Measurements from ENCODE around the gene ABLIM1.

ABLIM1 gene

DNA sequence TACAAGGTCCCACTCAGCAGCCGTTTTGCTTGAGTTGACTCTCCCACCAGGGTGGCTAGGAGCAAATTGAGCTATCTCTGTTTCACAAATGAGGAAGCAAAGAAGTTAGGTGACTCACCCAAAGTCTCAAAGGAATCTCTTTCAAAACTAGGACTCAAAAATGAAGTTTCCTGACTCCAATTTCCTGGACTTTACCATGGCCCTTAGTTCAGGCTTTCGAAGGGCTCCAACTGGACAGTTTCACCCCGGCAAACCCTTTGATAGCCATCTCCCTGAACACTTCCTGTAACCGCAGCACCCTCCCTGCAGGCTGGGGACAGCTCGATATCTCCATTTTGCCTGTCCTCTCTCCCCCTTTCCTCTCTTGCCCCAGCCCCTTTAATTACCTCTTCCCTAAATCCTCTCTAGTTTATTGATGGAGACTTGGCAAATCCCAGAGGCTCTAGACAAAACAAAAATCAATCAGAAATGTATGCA, 249.1 kb downstream of the ABLIM1 start:
- no peak for DNase-seq (ENCODE audit: low spot score)

DNA sequence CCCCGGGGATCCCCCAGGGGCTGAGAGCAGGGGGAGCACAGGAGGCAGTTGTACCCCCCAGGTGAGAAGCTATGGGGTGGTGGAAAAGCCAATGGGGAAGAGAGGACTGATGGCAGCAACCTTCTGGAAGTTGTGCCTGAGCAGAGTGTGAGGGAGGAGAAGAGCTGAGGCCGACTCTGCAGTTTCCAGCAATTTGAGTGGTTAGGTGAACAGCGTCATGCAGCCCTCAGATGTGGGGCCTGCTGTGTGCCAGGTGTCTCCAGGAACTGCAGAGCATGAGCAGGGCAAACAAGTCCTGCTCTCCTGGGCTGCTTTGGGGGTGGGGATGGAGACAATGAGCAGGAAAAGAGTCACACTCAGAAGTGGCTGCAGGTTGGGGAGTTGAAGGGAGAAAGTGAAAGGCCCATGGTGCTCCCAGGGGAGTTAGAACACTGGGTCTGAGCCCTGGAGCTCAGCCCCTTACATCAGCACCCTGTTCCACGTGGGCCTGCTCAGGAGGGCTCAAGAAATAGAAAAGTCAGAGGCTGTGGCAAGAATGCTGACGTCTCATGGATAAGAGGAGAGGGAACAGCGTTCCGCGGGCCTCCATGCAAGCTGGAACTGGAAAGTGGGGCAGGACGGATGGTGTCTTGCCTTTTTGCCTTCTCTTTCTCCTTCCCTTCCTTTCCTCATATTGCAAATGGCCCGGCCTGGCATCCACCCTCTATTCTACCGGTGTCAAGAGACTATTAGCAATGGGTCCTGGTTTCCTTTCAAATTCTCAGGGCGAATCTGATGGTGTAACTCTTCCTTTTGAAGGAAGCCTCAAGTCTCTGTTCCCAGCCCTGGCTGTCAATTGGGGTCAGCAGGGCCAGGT, 249.7 kb downstream of the ABLIM1 start:
- DNase-seq (ENCODE audit: low spot score) = no peak

DNA sequence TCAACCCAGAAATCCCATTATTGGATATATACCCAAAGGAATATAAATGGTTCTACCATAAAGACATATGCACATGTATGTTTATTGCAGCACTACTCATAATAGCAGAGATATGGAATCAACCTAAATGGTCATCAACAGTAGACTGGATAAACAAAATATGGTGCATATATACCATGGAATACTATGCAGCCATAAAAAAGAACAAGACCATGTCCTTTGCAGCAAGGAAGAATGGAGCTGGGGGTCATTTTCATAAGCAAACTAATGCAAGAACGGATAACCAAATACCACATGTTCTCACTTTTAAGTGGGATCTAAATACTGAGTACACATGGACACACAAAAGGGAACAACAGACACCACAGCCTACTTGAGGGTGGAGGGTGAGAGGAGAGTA, 251.6 kb downstream of the ABLIM1 start:
- no peak for DNase-seq (ENCODE audit: low spot score)

DNA sequence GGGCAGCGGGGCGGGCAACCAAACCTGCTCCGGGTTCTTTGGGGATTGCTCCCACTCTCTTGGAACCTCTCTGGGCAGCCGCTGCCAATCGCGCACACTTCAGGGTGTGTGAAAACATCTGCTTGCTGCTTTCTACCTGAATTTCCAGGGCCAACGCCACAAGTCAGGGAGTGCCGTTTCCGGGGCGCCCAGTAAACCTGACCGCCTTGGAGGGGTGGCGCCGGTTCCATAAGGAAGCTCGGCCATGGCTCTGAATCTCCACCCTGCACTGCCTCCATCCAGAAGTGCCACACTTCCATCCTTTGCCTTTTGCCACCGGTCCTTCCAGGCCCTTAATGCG, 253.1 kb downstream of the ABLIM1 start:
- no peak for DNase-seq (ENCODE audit: low spot score)

DNA sequence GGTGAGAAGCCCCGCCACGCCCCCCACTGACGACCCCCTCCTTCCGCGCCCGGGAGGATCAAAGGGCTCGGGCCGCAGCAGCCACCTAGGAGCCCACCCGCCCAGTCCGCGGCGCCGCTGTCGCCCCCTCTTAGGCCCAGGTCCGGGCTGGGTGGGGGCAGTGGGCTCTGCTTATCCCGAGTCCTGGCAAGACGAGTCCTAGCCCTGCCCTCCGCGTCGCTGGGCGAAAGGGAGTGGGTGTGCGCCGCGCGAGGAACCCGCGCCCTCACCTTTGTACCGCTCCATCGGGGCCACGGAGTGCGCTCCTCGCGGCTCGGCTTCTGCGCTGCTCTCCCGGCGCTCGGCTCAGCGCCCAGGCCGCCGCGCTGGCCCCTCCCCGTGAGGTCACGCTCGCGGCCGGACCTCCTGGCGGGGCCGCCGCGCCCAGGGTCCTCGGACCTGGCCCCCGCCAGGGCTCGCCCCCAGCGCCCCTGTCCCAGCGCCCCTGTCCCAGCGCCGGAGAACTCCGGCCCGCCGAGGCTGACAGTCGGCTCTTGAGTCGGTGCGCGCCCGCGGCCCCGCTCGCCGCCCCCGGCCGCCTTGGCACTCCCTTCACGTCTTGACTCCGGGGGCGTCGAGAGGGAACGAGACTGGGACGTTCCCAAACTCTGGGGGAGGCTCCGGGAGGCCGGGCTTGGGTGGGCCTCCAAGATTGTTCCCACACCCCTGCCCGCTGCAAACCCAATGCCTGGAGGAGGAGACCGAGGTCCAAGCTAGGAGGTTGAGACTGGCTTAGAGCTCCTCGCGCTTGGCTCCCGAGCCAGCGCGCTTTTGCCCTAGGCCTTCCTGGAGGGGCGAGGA, 253.7 kb downstream of the ABLIM1 start, which contains the start of gene AFAP1L2:
Gene AFAP1L2 (minus strand): TSS at position 332 of the 840 bp plus-strand sequence. CDS start 47 bp downstream, at position 285.
- DNase-seq (ENCODE audit: low spot score) = no peak

DNA sequence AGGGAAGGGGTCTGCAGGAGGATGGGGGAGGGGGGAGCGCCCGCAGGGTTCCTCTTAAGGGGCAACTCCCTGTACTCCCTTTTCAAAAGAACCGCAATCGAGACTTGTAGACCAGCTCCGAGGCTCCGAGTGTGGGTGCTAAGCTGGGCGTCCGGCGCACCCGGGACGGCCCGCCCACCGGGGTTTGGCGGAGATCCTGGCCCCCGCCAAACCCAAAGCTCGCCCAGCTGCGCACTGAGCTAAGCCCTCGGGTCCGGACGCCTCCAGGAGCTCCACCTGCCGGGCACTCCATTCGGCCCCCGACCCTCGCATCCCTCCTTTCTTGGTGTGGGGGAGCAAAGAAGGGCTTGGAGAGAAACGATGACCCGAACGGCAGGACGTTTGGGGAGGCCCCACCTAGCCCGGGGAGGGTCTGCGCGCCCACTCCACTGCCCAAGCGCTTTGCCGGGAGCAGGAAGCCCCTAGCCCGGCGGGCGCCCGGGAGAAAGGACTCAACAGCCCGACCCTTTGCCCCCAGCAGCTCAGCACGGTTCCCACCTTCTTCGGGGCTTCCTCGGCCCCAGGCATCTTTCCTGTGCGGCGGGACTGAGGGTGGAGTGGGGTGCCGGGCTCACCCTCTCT, 254.4 kb downstream of the ABLIM1 start:
- no peak for DNase-seq (ENCODE audit: low spot score)

- no peak for DNase-seq (ENCODE audit: low spot score)
Measured at GRCh38 chr10:114402871-114403540, 255.1 kb downstream of the ABLIM1 start.

DNA sequence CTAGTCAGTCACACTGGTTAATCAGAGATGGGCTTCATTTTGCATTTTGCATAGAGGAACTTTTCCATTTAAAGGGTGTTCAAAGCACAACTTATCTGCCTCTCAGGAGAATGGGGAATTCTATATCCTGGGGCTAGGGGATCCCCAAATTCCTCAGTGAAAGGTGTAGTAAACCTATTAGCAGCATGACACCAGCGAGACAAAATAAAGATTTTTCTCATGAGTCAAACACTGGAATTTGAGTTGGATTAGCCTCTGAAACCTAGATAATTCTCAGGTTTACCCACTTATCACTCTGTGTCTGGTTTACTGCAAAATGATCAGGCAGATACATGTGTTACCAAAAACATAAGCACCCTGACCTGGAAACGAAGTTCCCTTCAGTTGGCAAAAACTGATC, 255.8 kb downstream of the ABLIM1 start:
- no peak for DNase-seq (ENCODE audit: low spot score)

DNA sequence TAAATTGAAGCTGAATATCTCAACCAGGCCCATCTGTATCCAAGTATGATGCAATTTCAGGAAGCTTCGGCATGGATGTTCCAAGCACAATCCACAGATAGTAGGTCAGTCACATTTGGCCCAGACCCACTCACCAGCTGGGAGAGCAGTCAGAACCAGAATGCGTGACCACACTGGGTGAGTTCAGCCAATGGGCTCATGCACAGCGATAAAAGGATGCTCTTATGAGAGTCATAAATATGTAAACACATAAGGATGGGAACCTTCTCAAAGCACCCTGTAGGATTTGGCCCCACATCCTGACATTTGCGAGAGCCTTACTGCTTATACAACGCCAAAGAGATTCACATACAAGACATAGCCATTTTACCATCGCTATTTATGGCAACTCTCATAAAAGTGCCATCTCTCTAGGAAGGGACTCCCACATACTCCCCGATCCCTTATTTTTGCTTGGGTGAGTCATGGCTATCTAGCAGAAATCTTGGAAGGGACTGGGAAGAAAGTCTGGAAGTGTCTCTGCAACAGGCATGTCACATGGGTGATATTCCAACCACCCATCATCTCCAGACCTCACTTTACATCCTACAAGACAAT, 256.8 kb downstream of the ABLIM1 start:
- peak; percentile 78 for DNase-seq (ENCODE audit: low spot score)

DNA sequence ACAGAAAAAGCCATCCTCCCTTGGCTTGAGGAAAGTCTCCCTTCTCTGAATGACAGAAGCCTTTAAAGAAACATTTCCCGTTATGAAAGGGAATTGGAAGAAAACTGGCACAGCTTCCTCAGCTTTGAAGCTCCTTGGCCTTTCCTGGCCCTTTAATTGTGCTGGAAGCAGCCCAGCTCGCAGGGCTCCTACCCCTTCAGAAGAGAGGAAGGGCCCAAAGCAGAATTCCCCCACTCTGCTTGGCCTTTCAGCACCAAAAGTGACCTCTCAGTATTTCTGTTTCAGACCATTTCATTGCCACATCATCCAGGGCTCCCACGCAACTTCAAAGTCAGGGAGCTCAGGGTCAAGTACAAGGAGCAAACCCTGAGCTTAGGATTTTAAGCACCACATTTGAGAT, 258.0 kb downstream of the ABLIM1 start:
- DNase-seq (ENCODE audit: low spot score) = no peak

DNA sequence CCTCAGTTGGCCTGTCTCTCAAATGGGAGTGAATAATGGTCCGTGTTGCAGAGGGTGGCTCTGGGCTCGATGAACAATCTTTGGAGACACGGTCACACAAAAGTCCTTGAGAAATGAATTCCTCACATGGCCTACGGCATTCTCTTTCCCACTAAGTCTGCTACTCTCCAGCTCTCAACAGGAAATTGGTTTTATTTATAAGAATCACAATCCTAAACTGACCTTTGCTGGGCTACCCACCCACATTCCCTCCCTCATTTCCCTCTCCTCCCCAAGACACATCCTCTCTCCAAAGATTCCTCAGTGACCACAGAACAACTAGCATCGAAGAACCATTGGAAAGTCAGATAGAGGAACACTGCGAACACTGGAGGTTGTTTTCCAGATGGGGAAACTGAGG, 258.5 kb downstream of the ABLIM1 start:
- DNase-seq (ENCODE audit: low spot score) = no peak

DNA sequence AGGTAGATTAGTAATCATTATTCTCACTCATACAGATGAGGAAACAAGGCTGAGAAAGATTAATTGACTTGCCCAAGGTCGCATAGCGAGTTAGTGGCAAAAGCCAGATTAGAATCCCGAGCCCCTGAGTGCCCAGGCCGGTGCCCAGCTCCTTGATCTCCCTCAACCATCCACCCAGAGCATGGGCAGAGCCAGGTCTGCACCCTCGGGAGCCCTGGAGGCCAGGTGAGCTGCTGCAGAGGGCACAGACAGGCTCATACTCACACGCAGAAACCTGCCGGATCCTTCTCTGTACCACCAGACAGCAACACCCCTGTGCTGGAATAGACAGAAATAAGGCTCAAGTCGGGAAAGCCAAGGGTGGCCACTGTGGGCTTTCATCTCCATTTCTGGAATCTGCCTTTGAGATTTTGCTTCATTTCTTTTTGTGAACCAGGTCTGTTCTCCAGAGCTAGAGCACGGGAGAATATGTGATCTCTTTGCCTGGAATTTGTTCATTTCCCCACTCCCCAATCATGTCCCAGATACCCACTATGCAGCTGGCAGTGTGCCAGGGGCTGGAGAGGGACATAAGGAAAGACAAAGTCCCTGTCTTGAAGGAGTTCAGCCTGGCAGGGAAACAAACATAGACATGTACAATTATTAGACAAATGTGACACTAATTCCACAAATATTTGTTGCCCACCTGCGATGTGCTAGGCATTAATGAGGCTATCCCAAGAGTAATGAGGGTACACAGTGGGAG, 259.3 kb downstream of the ABLIM1 start:
- no peak for DNase-seq (ENCODE audit: low spot score)

GRCh38 chr10:114397651-114398145, 260.4 kb downstream of the ABLIM1 start:
- DNase-seq (ENCODE audit: low spot score) = no peak

- no peak for DNase-seq (ENCODE audit: low spot score)
Measured at GRCh38 chr10:114396464-114396863, 261.6 kb downstream of the ABLIM1 start.

DNA sequence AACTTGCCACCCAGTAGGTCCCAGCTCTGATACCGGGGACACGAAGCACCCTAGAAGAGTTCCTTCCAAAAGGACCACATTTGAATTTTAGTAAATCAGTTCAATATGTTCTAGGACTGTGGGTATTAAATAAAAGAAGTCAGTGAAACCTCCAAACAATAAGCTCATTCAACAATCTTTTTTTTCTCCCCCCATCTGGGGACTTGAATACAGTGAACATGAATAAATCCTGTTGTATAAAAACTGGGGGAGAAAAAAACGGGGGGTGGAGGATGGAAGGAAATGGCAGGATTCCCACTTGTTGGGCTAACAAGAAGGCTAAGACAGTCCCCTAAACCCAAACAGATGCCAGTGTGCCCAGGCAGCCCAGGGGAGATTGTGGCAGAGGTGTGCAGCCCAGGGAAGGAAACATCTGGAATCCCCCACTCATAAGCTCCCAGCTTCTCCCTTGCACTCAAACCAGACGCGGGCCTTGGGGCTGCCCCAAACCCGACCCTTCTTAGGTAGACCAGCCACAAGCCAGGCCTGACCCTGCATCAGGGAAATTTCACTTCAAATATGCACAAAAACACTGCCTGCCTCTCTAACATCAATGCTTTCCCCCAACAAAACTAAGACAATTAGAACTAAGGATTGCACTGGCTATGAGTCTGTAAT, 262.6 kb downstream of the ABLIM1 start:
- no peak for DNase-seq (ENCODE audit: low spot score)

GRCh38 chr10:114394531-114394930, 263.5 kb downstream of the ABLIM1 start:
- no peak for DNase-seq (ENCODE audit: low spot score)

DNA sequence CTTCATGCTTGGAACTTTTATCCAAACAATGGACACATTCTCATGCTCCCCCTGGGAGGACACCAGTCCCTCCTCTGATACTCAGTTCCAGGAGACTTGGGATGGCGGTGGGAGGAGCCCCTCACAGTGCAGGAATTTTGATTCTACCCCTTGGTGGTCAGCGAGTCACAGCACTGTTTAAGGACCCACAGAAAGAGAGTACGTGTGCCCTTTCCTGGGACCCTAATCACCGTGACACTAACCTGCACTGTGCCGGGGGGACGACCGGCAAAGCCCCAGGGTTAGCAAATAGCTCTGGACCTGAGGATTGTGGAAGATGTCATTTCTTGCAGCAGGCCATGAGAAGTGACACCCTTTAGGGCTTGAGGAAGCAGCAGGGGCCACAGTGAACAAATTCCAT, 264.2 kb downstream of the ABLIM1 start:
- no peak for DNase-seq (ENCODE audit: low spot score)

DNA sequence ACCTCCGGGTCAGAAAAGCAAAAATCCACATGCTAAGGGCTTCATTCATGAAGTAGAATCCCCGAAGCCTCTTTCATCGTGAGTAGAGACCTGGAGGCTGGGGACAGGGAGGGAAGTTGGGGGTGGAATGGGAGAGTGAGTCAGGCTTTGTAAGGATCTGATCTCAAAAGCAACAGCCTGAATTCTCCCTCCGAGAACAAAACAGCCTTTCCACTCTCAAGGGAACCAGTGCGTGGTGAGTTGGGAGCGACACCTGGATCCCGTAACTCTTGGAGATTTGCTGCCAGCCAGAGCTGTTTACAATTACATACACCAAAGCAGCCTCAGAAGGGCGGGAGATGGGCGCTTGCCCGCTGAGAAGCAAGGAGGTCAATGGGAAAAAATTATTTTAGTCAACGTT, 264.6 kb downstream of the ABLIM1 start:
- no peak for DNase-seq (ENCODE audit: low spot score)

DNA sequence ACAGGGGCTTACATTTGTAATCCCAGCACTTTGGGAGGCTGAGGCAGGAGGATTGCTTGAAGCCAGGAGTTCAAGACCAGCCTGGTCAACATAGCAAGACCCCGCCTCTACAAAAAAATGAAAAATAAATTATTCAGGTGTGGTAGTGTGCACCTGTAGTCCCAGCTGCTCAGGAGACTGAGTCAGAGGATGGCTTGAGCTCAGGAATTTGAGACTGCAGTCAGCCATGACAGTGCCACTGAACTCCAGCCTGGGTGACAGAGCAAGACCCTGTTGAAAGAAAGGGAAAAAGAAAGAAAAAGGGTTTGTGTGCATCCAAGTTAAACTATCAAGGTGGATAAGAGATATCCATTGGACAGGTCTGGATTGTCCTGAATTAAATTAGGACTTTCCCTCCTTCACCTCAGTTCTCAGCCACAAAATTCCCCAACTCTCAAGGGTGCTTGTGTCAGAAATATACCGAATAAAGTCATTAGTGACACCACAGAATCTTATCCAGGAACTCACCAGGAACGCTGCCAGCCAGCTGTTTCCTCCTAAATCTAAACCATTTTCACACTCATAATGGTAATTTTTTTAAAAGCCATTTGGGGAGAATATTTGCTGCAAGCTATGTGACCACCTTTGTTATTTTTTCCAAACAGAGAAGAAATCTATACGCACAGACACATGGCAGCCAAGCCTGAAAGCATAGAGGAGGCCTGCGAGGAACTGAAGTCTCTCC, 265.8 kb downstream of the ABLIM1 start:
- no peak for DNase-seq (ENCODE audit: low spot score)

GRCh38 chr10:114391599-114391998, 266.5 kb downstream of the ABLIM1 start:
- DNase-seq (ENCODE audit: low spot score) = no peak
